Measurements from ENCODE around the gene TOMM20. TPM values are rescaled to one million over a fixed set of nuclear protein-coding genes. Genes with fewer than 3 reads are reported as not detected.

Gene TOMM20
- total RNA-seq, 1 experiment from 2014 or later, result 184 TPM

- Mint-ChIP-seq H3K9me3 (no peaks in the 10 kb centered on the region), H3K4me3 (no peak overlapping the region), H3K27me3 (ENCODE audit: low read depth) (no peaks in the 10 kb centered on the region), H3K36me3 (no peaks in the 10 kb centered on the region), H3K27ac (no peak overlapping the region), H3K4me1 (peaks cover 24% of the 10 kb centered on the region)
- ATAC-seq (no peak), DNase-seq (ENCODE audit: low spot score) (no peak)
- ChIA-PET CTCF (no interaction called here), POLR2A (no interaction called here)
- TF ChIP-seq, protein P1, sequence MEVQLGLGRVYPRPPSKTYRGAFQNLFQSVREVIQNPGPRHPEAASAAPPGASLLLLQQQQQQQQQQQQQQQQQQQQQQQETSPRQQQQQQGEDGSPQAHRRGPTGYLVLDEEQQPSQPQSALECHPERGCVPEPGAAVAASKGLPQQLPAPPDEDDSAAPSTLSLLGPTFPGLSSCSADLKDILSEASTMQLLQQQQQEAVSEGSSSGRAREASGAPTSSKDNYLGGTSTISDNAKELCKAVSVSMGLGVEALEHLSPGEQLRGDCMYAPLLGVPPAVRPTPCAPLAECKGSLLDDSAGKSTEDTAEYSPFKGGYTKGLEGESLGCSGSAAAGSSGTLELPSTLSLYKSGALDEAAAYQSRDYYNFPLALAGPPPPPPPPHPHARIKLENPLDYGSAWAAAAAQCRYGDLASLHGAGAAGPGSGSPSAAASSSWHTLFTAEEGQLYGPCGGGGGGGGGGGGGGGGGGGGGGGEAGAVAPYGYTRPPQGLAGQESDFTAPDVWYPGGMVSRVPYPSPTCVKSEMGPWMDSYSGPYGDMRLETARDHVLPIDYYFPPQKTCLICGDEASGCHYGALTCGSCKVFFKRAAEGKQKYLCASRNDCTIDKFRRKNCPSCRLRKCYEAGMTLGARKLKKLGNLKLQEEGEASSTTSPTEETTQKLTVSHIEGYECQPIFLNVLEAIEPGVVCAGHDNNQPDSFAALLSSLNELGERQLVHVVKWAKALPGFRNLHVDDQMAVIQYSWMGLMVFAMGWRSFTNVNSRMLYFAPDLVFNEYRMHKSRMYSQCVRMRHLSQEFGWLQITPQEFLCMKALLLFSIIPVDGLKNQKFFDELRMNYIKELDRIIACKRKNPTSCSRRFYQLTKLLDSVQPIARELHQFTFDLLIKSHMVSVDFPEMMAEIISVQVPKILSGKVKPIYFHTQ (CRISPR knock-in tag; IDR thresholded peaks at IDR 0.05), result no peak
- TF ChIP-seq TCF7 (CRISPR knock-in tag; IDR thresholded peaks at IDR 0.05; ENCODE audit: low read depth) (no peak), KAT7 (CRISPR knock-in tag; IDR thresholded peaks at IDR 0.05; ENCODE audit: borderline replicate concordance) (no peak), IRF2 (CRISPR knock-in tag; IDR thresholded peaks at IDR 0.05; ENCODE audit: borderline replicate concordance, low read depth) (no peak), ZNF263 (CRISPR knock-in tag; IDR thresholded peaks at IDR 0.05; ENCODE audit: low read depth) (no peak), IRF1 (CRISPR knock-in tag; IDR thresholded peaks at IDR 0.05) (no peak), ZNF416 (CRISPR knock-in tag; IDR thresholded peaks at IDR 0.05) (no peak), SMAD4 (CRISPR knock-in tag; IDR thresholded peaks at IDR 0.05) (no peak), HMGA2 (CRISPR knock-in tag; IDR thresholded peaks at IDR 0.05) (no peak), ARID4B (CRISPR knock-in tag; IDR thresholded peaks at IDR 0.05; ENCODE audit: borderline replicate concordance) (no peak), ZNF532 (CRISPR knock-in tag; IDR thresholded peaks at IDR 0.05; ENCODE audit: borderline replicate concordance) (no peak), ZSCAN18 (CRISPR knock-in tag; IDR thresholded peaks at IDR 0.05) (no peak), ZBTB21 (CRISPR knock-in tag; IDR thresholded peaks at IDR 0.05; ENCODE audit: borderline replicate concordance) (no peak), ZNF219 (CRISPR knock-in tag; IDR thresholded peaks at IDR 0.05; ENCODE audit: borderline replicate concordance) (no peak), ZNF396 (CRISPR knock-in tag; IDR thresholded peaks at IDR 0.05; ENCODE audit: borderline replicate concordance) (no peak), NFE2L1 (CRISPR knock-in tag; IDR thresholded peaks at IDR 0.05) (no peak), ETV6 (CRISPR knock-in tag; IDR thresholded peaks at IDR 0.05) (no peak)
- TF ChIP-seq, protein P2, sequence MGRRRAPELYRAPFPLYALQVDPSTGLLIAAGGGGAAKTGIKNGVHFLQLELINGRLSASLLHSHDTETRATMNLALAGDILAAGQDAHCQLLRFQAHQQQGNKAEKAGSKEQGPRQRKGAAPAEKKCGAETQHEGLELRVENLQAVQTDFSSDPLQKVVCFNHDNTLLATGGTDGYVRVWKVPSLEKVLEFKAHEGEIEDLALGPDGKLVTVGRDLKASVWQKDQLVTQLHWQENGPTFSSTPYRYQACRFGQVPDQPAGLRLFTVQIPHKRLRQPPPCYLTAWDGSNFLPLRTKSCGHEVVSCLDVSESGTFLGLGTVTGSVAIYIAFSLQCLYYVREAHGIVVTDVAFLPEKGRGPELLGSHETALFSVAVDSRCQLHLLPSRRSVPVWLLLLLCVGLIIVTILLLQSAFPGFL (CRISPR knock-in tag; IDR thresholded peaks at IDR 0.05; ENCODE audit: borderline replicate concordance), result no peak
- TF ChIP-seq, protein P3, sequence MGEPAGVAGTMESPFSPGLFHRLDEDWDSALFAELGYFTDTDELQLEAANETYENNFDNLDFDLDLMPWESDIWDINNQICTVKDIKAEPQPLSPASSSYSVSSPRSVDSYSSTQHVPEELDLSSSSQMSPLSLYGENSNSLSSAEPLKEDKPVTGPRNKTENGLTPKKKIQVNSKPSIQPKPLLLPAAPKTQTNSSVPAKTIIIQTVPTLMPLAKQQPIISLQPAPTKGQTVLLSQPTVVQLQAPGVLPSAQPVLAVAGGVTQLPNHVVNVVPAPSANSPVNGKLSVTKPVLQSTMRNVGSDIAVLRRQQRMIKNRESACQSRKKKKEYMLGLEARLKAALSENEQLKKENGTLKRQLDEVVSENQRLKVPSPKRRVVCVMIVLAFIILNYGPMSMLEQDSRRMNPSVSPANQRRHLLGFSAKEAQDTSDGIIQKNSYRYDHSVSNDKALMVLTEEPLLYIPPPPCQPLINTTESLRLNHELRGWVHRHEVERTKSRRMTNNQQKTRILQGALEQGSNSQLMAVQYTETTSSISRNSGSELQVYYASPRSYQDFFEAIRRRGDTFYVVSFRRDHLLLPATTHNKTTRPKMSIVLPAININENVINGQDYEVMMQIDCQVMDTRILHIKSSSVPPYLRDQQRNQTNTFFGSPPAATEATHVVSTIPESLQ (CRISPR knock-in tag; IDR thresholded peaks at IDR 0.05), result no peak
Observed at GRCh38 chr1:235070819-235071218, 57.8 kb downstream of the TOMM20 start.
